OCI-LY1 (cell line): ENCODE data around the gene DIDO1.

Experiments
- H2AFZ ChIP-seq: fragments of 200-600 bp; sonication (generic), shearing (Covaris generic); 2 replicates; pipeline ENCODE4 v1.6.0; 2014; ENCODE audit warnings: antibody characterized with exemption, mild to moderate bottlenecking, low read length
- H3F3A ChIP-seq: fragments of 200-600 bp; sonication (generic), shearing (Covaris generic); 2 replicates; pipeline ENCODE4 v1.6.0; 2014; ENCODE audit warnings: mild to moderate bottlenecking, antibody characterized with exemption, low read length, moderate library complexity; ENCODE audit not compliant: insufficient read depth
- H3K27ac ChIP-seq: fragments of 200-600 bp; sonication (generic); 2 replicates; pipeline ENCODE4 v1.5.1; 2014; ENCODE audit warnings: low read length, mixed run types, mild to moderate bottlenecking, low read depth; ENCODE audit not compliant: poor library complexity, severe bottlenecking
- H3K27me3 ChIP-seq: fragments of 200-600 bp; sonication (generic); 2 replicates; pipeline ENCODE4 v1.6.0; 2014; ENCODE audit warnings: antibody characterized with exemption, mild to moderate bottlenecking, low read length, moderate library complexity; ENCODE audit not compliant: insufficient read depth
- H3K36me3 ChIP-seq: fragments of 200-600 bp; sonication (generic); 2 replicates; pipeline ENCODE4 v1.6.1; 2014; ENCODE audit warnings: mild to moderate bottlenecking, antibody characterized with exemption, low read length, moderate library complexity, mixed read lengths; ENCODE audit not compliant: insufficient read depth
- H3K4me1 ChIP-seq: fragments of 200-600 bp; sonication (generic); 2 replicates; pipeline ENCODE4 v1.5.1; 2014; ENCODE audit warnings: mild to moderate bottlenecking, low read length, moderate library complexity; ENCODE audit not compliant: insufficient read depth, severe bottlenecking
- H3K4me2 ChIP-seq: fragments of 200-600 bp; sonication (generic), shearing (Covaris generic); 2 replicates; pipeline ENCODE4 v1.6.1; 2014; ENCODE audit warnings: low read length
- H3K4me3 ChIP-seq: fragments of 200-600 bp; sonication (generic); 2 replicates; pipeline ENCODE4 v1.5.1; 2014; ENCODE audit warnings: low read length, low read depth, mild to moderate bottlenecking, mixed read lengths; ENCODE audit not compliant: poor library complexity, severe bottlenecking
- H3K79me2 ChIP-seq: fragments of 200-600 bp; shearing (Covaris generic); 2 replicates; pipeline ENCODE4 v1.6.1; 2016; ENCODE audit warnings: mixed run types, low read length, mixed read lengths; ENCODE audit not compliant: insufficient read depth
- H3K9ac ChIP-seq: fragments of 200-600 bp; sonication (generic), shearing (Covaris generic); 2 replicates; pipeline ENCODE4 v1.6.1; 2014; ENCODE audit warnings: mild to moderate bottlenecking, low read length, mixed read lengths
- H3K9me2 ChIP-seq: fragments of 200-600 bp; sonication (generic), shearing (Covaris generic); 2 replicates; pipeline ENCODE4 v1.6.1; 2014; ENCODE audit warnings: low read depth, mild to moderate bottlenecking, low read length, mixed read lengths
- H3K9me3 ChIP-seq: fragments of 200-600 bp; shearing (Covaris generic); 2 replicates; pipeline ENCODE4 v1.6.1; 2014; ENCODE audit warnings: low read length, mixed read lengths
- H4K20me1 ChIP-seq: fragments of 200-600 bp; sonication (generic), shearing (Covaris generic); 2 replicates; pipeline ENCODE4 v1.6.0; 2016; ENCODE audit warnings: mild to moderate bottlenecking, low read length; ENCODE audit not compliant: insufficient read depth
- EZH2 ChIP-seq: fragments of 200-600 bp; sonication (generic), shearing (Covaris generic); IDR thresholded peaks from 2 replicates; pipeline ENCODE4 v1.8.0; 2017; ENCODE audit warnings: borderline replicate concordance, mixed run types, mild to moderate bottlenecking, antibody characterized with exemption, low read length, moderate library complexity, mixed read lengths
- TF ChIP-seq, protein P1 (sequence below): fragments of 200-600 bp; sonication (generic), shearing (Covaris generic); IDR thresholded peaks from 2 replicates; pipeline ENCODE4 v1.5.1; 2017; ENCODE audit warnings: mild to moderate bottlenecking, antibody characterized with exemption, low read length, moderate library complexity, mixed read lengths

Gene DIDO1

DNA sequence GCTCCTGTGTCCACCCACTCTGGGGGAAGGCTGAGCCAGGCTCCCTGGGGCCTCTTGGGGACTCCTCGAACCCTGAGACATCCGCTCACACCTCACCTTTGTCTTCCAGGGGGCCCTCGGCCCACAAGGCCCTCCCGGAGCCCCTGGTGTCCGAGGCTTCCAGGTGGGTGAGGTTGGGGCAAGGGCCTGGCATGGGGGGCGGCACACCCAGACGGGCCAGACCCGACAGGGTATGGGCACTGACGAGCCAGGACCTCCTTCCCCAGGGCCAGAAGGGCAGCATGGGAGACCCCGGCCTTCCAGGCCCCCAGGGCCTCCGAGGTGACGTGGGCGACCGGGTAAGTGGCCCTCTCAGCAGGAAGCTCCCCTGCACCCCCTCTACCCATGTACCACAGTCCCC, 96.1 kb downstream of the DIDO1 start:
- peaks cover 31% of the 10 kb centered on the region for H3K4me1 ChIP-seq
- TF ChIP-seq, protein P1, sequence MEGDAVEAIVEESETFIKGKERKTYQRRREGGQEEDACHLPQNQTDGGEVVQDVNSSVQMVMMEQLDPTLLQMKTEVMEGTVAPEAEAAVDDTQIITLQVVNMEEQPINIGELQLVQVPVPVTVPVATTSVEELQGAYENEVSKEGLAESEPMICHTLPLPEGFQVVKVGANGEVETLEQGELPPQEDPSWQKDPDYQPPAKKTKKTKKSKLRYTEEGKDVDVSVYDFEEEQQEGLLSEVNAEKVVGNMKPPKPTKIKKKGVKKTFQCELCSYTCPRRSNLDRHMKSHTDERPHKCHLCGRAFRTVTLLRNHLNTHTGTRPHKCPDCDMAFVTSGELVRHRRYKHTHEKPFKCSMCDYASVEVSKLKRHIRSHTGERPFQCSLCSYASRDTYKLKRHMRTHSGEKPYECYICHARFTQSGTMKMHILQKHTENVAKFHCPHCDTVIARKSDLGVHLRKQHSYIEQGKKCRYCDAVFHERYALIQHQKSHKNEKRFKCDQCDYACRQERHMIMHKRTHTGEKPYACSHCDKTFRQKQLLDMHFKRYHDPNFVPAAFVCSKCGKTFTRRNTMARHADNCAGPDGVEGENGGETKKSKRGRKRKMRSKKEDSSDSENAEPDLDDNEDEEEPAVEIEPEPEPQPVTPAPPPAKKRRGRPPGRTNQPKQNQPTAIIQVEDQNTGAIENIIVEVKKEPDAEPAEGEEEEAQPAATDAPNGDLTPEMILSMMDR: no peak
- TF ChIP-seq EZH2: no peak
- H3K27ac ChIP-seq: no peak overlapping the region
- no peaks in the 10 kb centered on the region for H3K9me3 ChIP-seq
- H3K79me2 ChIP-seq: no peaks in the 10 kb centered on the region
- no peaks in the 10 kb centered on the region for H3K36me3 ChIP-seq
- no peak overlapping the region for H2AFZ ChIP-seq
- no peaks in the 10 kb centered on the region for H3F3A ChIP-seq
- no peak overlapping the region for H3K4me2 ChIP-seq
- no peak overlapping the region for H3K9ac ChIP-seq
- H3K4me3 ChIP-seq: no peak overlapping the region
- no peaks in the 10 kb centered on the region for H3K9me2 ChIP-seq
- no peaks in the 10 kb centered on the region for H4K20me1 ChIP-seq
- H3K27me3 ChIP-seq: peaks cover 10% of the 10 kb centered on the region; the same call in 1 of the 2 replicates

DNA sequence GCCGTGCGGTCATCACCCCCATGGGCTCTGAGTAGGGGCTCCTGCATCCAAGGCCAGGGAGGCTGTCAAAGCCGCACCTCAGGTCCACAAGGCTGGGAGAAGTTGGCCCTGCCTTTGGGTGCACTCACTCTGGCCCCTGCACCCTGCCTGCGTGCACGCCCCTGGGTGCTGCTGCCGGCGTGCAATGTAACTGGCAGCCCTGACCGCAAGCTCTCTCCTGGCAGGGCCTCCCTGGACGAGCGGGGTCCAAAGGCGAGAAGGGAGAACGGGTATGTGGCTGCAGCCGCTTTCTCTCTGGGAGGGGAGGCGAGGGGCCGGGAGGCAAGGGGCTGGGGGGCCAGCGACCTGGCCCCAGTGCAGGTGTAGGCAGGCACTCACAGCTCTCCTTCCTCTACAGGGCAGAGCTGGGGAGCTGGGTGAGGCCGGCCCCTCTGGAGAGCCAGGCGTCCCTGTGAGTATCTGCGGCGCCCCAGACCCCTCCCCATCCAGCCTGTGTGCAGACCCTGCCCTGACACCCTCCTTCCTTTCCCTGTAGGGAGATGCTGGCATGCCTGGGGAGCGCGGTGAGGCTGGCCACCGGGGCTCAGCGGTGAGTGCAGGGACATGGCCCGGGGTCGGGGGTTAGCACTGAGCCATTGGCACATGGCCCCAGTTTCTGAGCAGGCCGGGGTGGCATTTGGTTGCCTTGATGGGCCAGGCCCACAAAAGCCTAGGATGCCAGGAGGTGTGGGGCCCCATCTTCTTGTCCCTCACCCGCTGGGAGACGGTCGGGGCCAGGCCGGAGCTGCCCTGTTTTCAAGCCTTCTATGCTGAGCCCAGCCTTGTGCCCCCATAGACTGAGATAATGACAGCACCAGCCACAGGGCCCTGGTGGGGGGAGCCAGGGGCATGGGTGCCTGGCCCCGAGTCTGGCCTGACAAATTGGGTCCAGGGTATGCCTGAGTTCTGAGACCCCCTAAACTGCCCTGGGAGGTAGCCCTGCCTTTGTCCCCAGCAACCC, 96.8 kb downstream of the DIDO1 start:
- Histone ChIP-seq H3K79me2 (no peaks in the 10 kb centered on the region), H4K20me1 (no peaks in the 10 kb centered on the region), H3K9me2 (no peaks in the 10 kb centered on the region), H3K4me2 (no peak overlapping the region), H2AFZ (no peak overlapping the region), H3K4me3 (no peak overlapping the region), H3K27me3 (peaks cover 10% of the 10 kb centered on the region; the same call in 1 of the 2 replicates), H3K36me3 (no peaks in the 10 kb centered on the region), H3K4me1 (peaks cover 35% of the 10 kb centered on the region), H3K9me3 (no peaks in the 10 kb centered on the region), H3K9ac (no peak overlapping the region), H3F3A (no peaks in the 10 kb centered on the region), H3K27ac (no peak overlapping the region)
- no peak for TF ChIP-seq EZH2
- TF ChIP-seq, protein P1: no peak

DNA sequence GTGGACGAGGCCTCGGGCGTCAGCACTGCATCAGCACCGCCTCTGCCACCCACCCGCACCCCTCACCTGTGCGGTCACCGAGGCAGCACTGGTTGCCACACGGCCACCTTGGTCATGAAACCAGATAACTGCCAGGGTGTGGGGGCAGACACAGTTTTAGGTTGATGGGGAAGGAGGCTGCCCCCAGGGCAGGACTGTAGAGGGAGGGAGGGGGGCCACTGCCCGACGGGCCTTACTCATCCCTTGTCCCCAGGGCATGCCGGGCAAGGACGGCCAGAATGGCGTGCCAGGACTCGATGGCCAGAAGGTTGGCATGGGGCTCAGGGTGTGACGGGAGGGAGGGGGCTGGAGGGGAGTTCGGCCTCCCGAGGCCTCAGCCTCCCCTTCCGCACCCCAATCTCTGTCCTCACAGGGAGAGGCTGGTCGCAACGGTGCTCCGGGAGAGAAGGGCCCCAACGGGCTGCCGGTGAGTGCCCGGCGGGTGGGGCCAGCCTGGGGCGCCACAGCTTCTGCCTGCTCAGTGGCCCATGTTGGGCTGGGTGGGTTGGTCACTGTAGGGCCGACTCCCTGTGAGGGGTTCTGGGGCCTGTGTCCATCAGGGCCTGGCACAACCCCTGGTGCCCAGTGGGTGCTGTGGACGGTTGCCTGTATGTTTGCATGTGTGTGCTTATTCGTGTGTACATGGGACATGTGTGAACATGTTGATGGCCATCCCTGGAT, 97.6 kb downstream of the DIDO1 start:
- no peaks in the 10 kb centered on the region for H3K9me3 ChIP-seq
- H3K79me2 ChIP-seq: no peaks in the 10 kb centered on the region
- TF ChIP-seq, protein P1: no peak
- no peak for TF ChIP-seq EZH2
- peaks cover 10% of the 10 kb centered on the region; the same call in 1 of the 2 replicates for H3K27me3 ChIP-seq
- H3K4me3 ChIP-seq: no peak overlapping the region
- peaks cover 39% of the 10 kb centered on the region for H3K4me1 ChIP-seq
- H4K20me1 ChIP-seq: no peaks in the 10 kb centered on the region
- H3K9me2 ChIP-seq: no peaks in the 10 kb centered on the region
- H3K36me3 ChIP-seq: no peaks in the 10 kb centered on the region
- no peak overlapping the region for H3K4me2 ChIP-seq
- H3K27ac ChIP-seq: no peak overlapping the region
- no peaks in the 10 kb centered on the region for H3F3A ChIP-seq
- no peak overlapping the region for H3K9ac ChIP-seq
- H2AFZ ChIP-seq: no peak overlapping the region
